ENCODE results near the gene SLC43A2.

DNA sequence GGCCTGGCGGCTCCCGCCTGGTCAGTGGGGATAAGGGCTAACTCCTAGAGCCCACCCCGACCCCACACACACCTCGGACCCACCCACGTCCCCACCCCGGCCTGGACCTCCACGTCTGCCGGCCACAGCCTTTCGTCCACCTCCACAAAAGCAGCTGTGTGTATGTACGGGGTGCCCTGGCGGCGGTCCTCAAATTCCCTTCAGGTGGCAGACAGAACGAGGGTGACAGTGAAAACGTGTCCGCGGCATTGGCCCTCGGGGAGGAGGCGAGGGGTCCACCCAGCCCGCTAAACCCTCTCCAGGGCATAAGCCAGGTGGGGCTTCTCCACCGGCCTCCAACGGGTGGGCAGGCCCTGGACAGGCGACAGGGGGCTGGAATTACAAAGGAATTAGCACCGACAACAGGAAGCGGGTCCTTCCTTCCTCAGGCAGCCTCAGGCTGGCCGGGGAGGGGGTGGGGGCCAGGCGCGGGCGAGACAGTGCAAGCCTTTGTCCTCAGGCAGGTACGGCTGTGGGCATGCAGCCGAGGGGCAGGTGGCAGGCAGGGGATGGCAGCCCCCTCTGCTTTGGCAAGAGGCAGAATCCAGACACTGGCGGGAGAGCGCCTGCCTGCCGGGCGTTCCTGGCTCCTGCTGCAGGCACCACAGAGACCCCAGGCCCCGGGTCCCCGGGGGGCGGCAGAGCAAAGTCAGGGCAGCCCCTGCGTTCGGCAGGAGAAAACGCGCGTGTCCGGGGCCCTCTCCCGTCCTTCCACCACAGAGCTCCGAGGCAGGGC is 53.8 kb downstream of the SLC43A2 start:
- TF ChIP-seq, protein P1, sequence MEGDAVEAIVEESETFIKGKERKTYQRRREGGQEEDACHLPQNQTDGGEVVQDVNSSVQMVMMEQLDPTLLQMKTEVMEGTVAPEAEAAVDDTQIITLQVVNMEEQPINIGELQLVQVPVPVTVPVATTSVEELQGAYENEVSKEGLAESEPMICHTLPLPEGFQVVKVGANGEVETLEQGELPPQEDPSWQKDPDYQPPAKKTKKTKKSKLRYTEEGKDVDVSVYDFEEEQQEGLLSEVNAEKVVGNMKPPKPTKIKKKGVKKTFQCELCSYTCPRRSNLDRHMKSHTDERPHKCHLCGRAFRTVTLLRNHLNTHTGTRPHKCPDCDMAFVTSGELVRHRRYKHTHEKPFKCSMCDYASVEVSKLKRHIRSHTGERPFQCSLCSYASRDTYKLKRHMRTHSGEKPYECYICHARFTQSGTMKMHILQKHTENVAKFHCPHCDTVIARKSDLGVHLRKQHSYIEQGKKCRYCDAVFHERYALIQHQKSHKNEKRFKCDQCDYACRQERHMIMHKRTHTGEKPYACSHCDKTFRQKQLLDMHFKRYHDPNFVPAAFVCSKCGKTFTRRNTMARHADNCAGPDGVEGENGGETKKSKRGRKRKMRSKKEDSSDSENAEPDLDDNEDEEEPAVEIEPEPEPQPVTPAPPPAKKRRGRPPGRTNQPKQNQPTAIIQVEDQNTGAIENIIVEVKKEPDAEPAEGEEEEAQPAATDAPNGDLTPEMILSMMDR (conservative IDR thresholded peaks at IDR 0.05 in 1 of 2, IDR thresholded peaks at IDR 0.05 in 1 of 2; ENCODE audit: low read depth in 1 of 2, low read length in 2 of 2): no peak
- no peak for TF ChIP-seq EZH2 (IDR thresholded peaks at IDR 0.05; ENCODE audit: low read length, missing control alignments)
